Transverse colon (tissue), 4 donors: Measurements from ENCODE around the gene MRPS11. TPM values are rescaled to one million over a fixed set of nuclear protein-coding genes. Genes with fewer than 3 reads are reported as not detected.
"Not testable (repeated sequence)": the region's sequence is repeated elsewhere in the genome, so short reads cannot be mapped to it uniquely, and the experiment has no call there.

ENCODE experiments used
- DNase-seq: peaks from one replicate; pipeline ENCODE4 v3.0.0-alpha.2; 2019
- H3K27ac ChIP-seq, 4 donors: fragments of 200-600 bp; sonication (generic); 2 replicates each; pipeline ENCODE4 v1.5.1; 2016 to 2018; ENCODE audit warnings: inconsistent platforms in 4 of 4
- H3K27me3 ChIP-seq: fragments of 200-600 bp; sonication (generic); 2 replicates; pipeline ENCODE4 v1.5.1; 2017; ENCODE audit warnings: inconsistent platforms
- H3K36me3 ChIP-seq, 4 donors: fragments of 200-600 bp; sonication (generic); 2 replicates each; pipeline ENCODE4 v1.5.1; 2017 to 2019; ENCODE audit warnings: inconsistent platforms in 4 of 4
- H3K4me1 ChIP-seq, 4 donors: fragments of 200-600 bp; sonication (generic); 2 replicates each; pipeline ENCODE4 v1.5.1; 2017 to 2020; ENCODE audit warnings: inconsistent platforms in 4 of 4
- H3K4me3 ChIP-seq, 4 donors: fragments of 200-600 bp; sonication (generic); 1 replicate in 1 of 4; 2 replicates in 3 of 4; pipeline versions ENCODE4 v1.5.1 to v1.6.1; 2017 to 2019; ENCODE audit warnings: inconsistent platforms in 4 of 4
- H3K9me3 ChIP-seq, 2 donors: fragments of 200-600 bp; sonication (generic); 2 replicates each; pipeline ENCODE4 v1.5.1; 2017 to 2019; ENCODE audit warnings: inconsistent platforms in 2 of 2
- EP300 ChIP-seq: sonication (generic); formaldehyde crosslinking; IDR thresholded peaks from one replicate; pipeline ENCODE4 v1.6.1; 2017; ENCODE audit warnings: antibody characterized with exemption, low read depth
- POLR2A ChIP-seq: fragments of 450-650 bp; IDR thresholded peaks from one replicate; pipeline ENCODE4 v1.6.1; 2016; ENCODE audit warnings: antibody characterized with exemption, mild to moderate bottlenecking, moderate library complexity
- POLR2AphosphoS5 ChIP-seq, 3 donors: sonication (generic); formaldehyde crosslinking; IDR thresholded peaks; one replicate each; pipeline ENCODE4 v1.6.1; 2016; ENCODE audit warnings: antibody characterized with exemption in 3 of 3
- WGBS, 2 donors: methylation state at CpG; one replicate each; pipeline ENCODE4 v1.1.5; 2018; ENCODE audit warnings: low coverage in 1 of 2; 5-methylcytosine and 5-hydroxymethylcytosine counted together
- in situ Hi-C, 4 donors: fragments of 200-750 bp; cut with MboI; loops; one replicate each; pipeline versions ENCODE4 v1.15.0 to v1.15.1; 2017; ENCODE audit warnings: low sequenced_read_pairs in 3 of 4, low pct_ligation_motif_present in 1 of 4, low pct_unique_long_range_greater_than_20kb in 1 of 4
- intact Hi-C: fragments of 100-400 bp; cut with DNase I; formaldehyde crosslinking; loops from one replicate; pipeline ENCODE4 v1.15.1; 2023; ENCODE audit warnings: low total_unique reads
- total RNA-seq, 4 donors: library from RNA; depleted of rRNA; stranded (reverse); fragments of >200 nt; gene quantifications; one replicate each; pipeline ENCODE4 v1.1.0, GENCODE V29; 2016
- TF ChIP-seq, protein P1 (sequence below), 5 experiments: fragments of 200-600 bp in 3 of 5; fragments of 450-650 bp in 2 of 5; sonication (generic) in 3 of 5; IDR thresholded peaks; 1 replicate in 2 of 5; 2 replicates in 3 of 5; pipeline ENCODE4 v1.5.1; 2016 to 2017; ENCODE audit warnings: antibody characterized with exemption in 5 of 5, inconsistent platforms in 3 of 5, mild to moderate bottlenecking in 2 of 5, moderate library complexity in 1 of 5

The MRPS11 gene
- total RNA-seq, 4 donors from 2014 or later = 19.5 to 52.8 (median 39.4) TPM

DNA sequence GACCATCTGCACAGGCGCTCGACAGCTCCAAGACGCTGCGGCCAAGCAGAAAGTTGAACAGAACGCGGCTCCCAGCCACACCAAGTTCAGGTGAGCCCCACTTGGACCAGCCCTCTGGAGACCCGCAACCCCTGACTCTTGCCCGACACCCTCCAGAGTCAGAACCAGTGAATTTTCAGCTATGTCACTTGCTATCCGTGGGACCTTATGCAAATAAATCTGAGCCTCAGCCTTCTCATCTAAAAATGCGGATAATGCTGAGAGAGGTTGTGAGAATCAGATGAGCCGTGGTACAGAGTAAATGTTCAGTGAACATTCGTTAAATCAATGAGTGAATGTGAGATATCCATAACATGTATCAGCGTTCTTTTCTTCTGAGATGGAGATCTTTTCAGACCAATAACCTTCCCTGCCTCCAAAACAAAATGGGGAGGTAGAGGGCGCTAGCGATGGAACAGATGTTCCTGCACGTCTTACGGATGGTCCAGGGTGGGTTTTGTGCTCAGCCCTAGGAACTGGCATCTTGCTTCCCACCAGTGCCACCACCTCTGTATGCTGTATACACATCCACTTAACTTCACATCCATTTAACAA is 524 bp downstream of the MRPS11 start:
- H3K4me1 ChIP-seq = peaks cover 10 to 32% (median 23%) of the 10 kb centered on the region in 4 donors
- peaks cover 0 to 28% (median 7%) of the 10 kb centered on the region in 4 donors for H3K36me3 ChIP-seq
- no peaks in the 10 kb centered on the region for H3K9me3 ChIP-seq
- H3K4me3 ChIP-seq = peak overlapping the region; percentile 62 to 99 (median 67)
- intact Hi-C loops (no loop called here), in situ Hi-C loops (no loop called here)
- no peak for DNase-seq
- H3K27ac ChIP-seq = peak overlapping the region; percentile 85 to 89 (median 86)
- H3K27me3 ChIP-seq = no peaks in the 10 kb centered on the region
- TF ChIP-seq POLR2AphosphoS5 (IDR thresholded peaks at IDR 0.05) (no peak), POLR2A (no peak), EP300 (no peak)
- TF ChIP-seq, protein P1, sequence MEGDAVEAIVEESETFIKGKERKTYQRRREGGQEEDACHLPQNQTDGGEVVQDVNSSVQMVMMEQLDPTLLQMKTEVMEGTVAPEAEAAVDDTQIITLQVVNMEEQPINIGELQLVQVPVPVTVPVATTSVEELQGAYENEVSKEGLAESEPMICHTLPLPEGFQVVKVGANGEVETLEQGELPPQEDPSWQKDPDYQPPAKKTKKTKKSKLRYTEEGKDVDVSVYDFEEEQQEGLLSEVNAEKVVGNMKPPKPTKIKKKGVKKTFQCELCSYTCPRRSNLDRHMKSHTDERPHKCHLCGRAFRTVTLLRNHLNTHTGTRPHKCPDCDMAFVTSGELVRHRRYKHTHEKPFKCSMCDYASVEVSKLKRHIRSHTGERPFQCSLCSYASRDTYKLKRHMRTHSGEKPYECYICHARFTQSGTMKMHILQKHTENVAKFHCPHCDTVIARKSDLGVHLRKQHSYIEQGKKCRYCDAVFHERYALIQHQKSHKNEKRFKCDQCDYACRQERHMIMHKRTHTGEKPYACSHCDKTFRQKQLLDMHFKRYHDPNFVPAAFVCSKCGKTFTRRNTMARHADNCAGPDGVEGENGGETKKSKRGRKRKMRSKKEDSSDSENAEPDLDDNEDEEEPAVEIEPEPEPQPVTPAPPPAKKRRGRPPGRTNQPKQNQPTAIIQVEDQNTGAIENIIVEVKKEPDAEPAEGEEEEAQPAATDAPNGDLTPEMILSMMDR (IDR thresholded peaks at IDR 0.05) = no peak
- WGBS, 2 donors = 2 to 3% methylated on average over 7 to 17 of the region's 17 CpGs

DNA sequence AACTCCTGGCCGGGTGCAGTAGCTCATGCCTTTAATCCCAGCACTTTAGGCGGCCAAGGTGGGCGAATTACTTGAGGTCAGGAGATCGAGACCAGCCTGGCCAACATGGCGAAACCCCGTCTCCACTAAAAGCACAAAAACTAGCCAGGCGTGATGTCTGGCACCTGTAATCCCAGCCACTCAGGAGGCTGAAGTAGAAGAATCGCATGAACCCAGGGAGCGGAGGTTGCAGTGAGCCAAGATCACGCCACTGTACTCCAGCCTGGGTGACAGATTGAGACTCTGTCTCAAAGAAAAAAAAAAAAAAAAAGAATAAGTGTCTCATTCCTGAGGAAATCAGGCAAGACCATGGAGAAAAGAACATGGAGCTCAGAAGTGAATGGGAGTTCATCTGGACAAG is 1.2 kb downstream of the MRPS11 start:
- intact Hi-C loops, H3K9me3 ChIP-seq, H3K27me3 ChIP-seq, H3K4me3 ChIP-seq, in situ Hi-C loops, DNase-seq, H3K27ac ChIP-seq: not testable (repeated sequence)
- H3K36me3 ChIP-seq = peaks cover 0 to 21% (median 7%) of the 10 kb centered on the region in 4 donors
- H3K4me1 ChIP-seq = peaks cover 10 to 32% (median 23%) of the 10 kb centered on the region in 4 donors
- WGBS, 2 donors = 94% methylated on average over 10 of the region's 10 CpGs; no CpG with 5 or more reads in 1 of the 2 donors

DNA sequence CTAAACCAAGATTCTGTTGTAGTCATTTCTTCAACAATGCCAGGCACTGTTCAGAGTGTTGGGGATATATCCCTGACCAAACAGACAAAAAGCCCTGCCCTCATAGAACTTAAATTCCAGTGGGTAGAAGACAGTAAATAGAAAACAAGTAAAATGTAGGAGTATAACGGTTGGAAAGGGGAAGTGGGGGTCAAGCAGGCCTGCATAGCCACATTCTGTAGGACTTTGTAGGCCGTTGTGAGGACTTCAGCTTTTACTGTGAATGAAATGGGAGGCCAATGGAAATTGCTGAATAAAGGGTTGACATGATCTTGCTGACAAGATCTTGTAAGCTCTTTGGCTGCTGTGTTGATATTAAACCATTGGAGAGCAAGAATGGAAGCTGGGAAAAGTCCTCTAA is 1.8 kb downstream of the MRPS11 start:
- Histone ChIP-seq H3K4me1 (peaks cover 10 to 32% (median 23%) of the 10 kb centered on the region in 4 donors), H3K27me3 (no peaks in the 10 kb centered on the region), H3K9me3 (no peaks in the 10 kb centered on the region), H3K4me3 (no peak overlapping the region), H3K27ac (no peak overlapping the region), H3K36me3 (peaks cover 0 to 16% (median 4%) of the 10 kb centered on the region in 4 donors)
- no peak for TF ChIP-seq POLR2AphosphoS5 (IDR thresholded peaks at IDR 0.05)
- TF ChIP-seq, protein P1 (IDR thresholded peaks at IDR 0.05) = no peak
- TF ChIP-seq EP300 = no peak
- TF ChIP-seq POLR2A = no peak
- 90 to 94% methylated on average over 2 of the region's 2 CpGs for WGBS, 2 donors
- in situ Hi-C loops = no loop called here
- DNase-seq = no peak
- intact Hi-C loops = no loop called here

DNA sequence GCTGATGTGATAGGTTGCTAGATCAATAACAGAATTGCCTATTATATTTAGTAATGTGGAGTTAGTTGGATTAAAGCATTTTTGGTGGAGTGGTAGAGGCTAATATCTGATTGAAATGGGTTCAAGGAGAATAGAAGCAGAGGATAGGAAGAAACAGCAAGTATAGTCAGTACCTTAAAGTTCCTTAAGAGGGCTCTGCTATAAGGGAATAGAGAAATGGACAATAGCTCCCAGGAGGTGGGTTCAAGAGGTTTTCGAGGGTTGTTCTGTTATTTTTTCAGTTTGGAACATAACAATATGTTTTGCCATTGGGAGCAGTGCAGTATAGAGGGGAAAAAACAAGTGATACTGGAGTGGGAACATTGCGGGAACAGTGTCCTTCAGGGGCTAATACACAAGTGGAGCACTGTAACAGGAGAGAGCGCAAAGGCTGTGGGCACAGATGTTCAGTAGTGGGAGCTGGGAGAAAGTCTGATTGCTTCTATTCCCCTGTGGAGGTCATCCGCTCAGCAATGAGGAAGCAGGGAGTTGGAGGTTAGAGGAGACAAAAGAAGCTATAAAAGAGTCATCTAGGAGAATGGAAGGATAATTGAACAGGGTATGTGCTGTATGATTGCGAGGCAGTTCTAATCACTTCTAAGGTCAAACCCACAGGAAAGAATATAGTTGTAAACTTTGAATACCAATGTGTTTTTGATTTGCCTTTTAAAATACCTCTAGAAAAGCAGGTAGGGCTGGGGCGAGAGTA is 3.3 kb downstream of the MRPS11 start:
- TF ChIP-seq, protein P1 (IDR thresholded peaks at IDR 0.05) = no peak
- intact Hi-C loops = no loop called here
- no peaks in the 10 kb centered on the region for H3K9me3 ChIP-seq
- in situ Hi-C loops = loop anchor here in 1 of 4 donors (10.0 kb wide), 1 partner anchor 144 kb away; no protein-coding TSS in a partner anchor
- WGBS, 2 donors = 56 to 72% methylated on average over 6 of the region's 6 CpGs
- H3K4me1 ChIP-seq = peaks cover 8 to 28% (median 23%) of the 10 kb centered on the region in 4 donors
- no peaks in the 10 kb centered on the region for H3K27me3 ChIP-seq
- DNase-seq = no peak
- peaks cover 0 to 20% (median 3%) of the 10 kb centered on the region in 4 donors for H3K36me3 ChIP-seq
- no peak overlapping the region for H3K4me3 ChIP-seq
- H3K27ac ChIP-seq = peak overlapping the region in 3 of 4 donors; percentile 19 to 50 (median 42)
